DOHH2 (cell line): ENCODE measurements around the gene CTSH.

Experiments used
- H3F3A ChIP-seq: fragments of 200-600 bp; sonication (generic), shearing (Covaris generic); 2 replicates; pipeline ENCODE4 v1.6.0; 2016; ENCODE audit warnings: antibody characterized with exemption, mild to moderate bottlenecking; ENCODE audit not compliant: control insufficient read depth, insufficient read depth
- H3K27ac ChIP-seq: fragments of 200-600 bp; sonication (generic); 2 replicates; pipeline ENCODE4 v1.5.1; 2014; ENCODE audit warnings: low read depth, mild to moderate bottlenecking, low read length, moderate library complexity
- H3K27me3 ChIP-seq: fragments of 200-600 bp; sonication (generic); 2 replicates; pipeline ENCODE4 v1.6.1; 2014; ENCODE audit warnings: mild to moderate bottlenecking, low read length, mixed read lengths; ENCODE audit not compliant: control insufficient read depth
- H3K36me3 ChIP-seq: fragments of 200-600 bp; sonication (generic); 2 replicates; pipeline ENCODE4 v1.6.1; 2014; ENCODE audit warnings: mild to moderate bottlenecking, low read length, moderate library complexity, mixed read lengths; ENCODE audit not compliant: control insufficient read depth
- H3K4me1 ChIP-seq: fragments of 200-600 bp; sonication (generic); 2 replicates; pipeline ENCODE4 v1.6.1; 2014; ENCODE audit warnings: mild to moderate bottlenecking, low read length, mixed read lengths; ENCODE audit not compliant: control insufficient read depth
- H3K4me2 ChIP-seq: fragments of 200-600 bp; sonication (generic); 2 replicates; pipeline ENCODE4 v1.6.0; 2014; ENCODE audit warnings: mild to moderate bottlenecking, low read length, moderate library complexity
- H3K4me3 ChIP-seq: fragments of 200-600 bp; sonication (generic); 2 replicates; pipeline ENCODE4 v1.5.1; 2014; ENCODE audit warnings: mild to moderate bottlenecking, low read length, mixed read lengths
- H3K79me2 ChIP-seq: fragments of 200-600 bp; sonication (generic); 2 replicates; pipeline ENCODE4 v1.6.1; 2014; ENCODE audit warnings: mild to moderate bottlenecking, low read length, mixed read lengths; ENCODE audit not compliant: control insufficient read depth
- H3K9me2 ChIP-seq: fragments of 200-600 bp; sonication (generic); replicated peaks from 2 replicates; pipeline ENCODE4 v1.6.1; 2014; ENCODE audit warnings: mild to moderate bottlenecking, low read length, mixed read lengths; ENCODE audit not compliant: control insufficient read depth
- H3K9me3 ChIP-seq: fragments of 200-600 bp; sonication (generic); 2 replicates; pipeline ENCODE4 v1.6.1; 2014; ENCODE audit warnings: antibody characterized with exemption, low read length, mixed read lengths; ENCODE audit not compliant: control insufficient read depth, insufficient read depth
- H4K20me1 ChIP-seq: fragments of 200-600 bp; sonication (generic); 2 replicates; pipeline ENCODE4 v1.6.0; 2014; ENCODE audit warnings: low read depth, mild to moderate bottlenecking, antibody characterized with exemption, low read length, moderate library complexity; ENCODE audit not compliant: control insufficient read depth, insufficient read depth
- EZH2phosphoT487 ChIP-seq: fragments of 200-600 bp; sonication (generic); IDR thresholded peaks from 2 replicates; pipeline ENCODE4 v1.6.1; 2017; ENCODE audit warnings: borderline replicate concordance, mild to moderate bottlenecking, antibody characterized with exemption, low read length, moderate library complexity, mixed read lengths
- TF ChIP-seq, protein P1 (sequence below): fragments of 200-600 bp; sonication (generic); IDR thresholded peaks from one replicate; pipeline ENCODE4 v1.5.1; 2014; ENCODE audit warnings: antibody characterized with exemption, mild to moderate bottlenecking, low read depth, low read length; ENCODE audit not compliant: poor library complexity, severe bottlenecking

Gene CTSH

DNA sequence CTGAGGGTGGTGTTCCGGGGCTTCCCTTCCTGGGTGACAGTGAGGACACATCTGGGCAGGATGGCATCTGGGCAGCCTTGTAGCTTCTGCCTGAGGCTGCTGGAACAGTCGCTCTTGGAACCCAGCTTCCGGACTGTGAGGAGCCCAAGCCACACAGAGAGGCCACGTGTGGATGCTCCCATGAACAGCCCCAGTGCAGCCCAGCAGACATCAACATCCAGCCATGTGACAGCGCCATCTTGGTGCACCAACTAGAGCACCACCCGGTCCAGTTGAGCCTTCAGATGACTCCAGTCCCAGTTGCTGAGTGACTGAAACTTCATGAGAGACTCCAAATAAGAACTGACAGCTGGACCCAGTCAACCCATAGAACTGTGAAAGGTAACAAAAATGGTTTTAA, 15.5 kb upstream of the CTSH start:
- Histone ChIP-seq H3K4me3 (no peak overlapping the region), H3K27me3 (peaks cover 3% of the 10 kb centered on the region; the same call in 1 of the 2 replicates), H4K20me1 (no peaks in the 10 kb centered on the region), H3K4me1 (no peaks in the 10 kb centered on the region), H3F3A (no peaks in the 10 kb centered on the region), H3K36me3 (no peaks in the 10 kb centered on the region), H3K79me2 (no peaks in the 10 kb centered on the region), H3K4me2 (no peak overlapping the region), H3K9me2 (no peaks in the 10 kb centered on the region), H3K9me3 (no peaks in the 10 kb centered on the region), H3K27ac (no peak overlapping the region)
- no peak for TF ChIP-seq EZH2phosphoT487
- TF ChIP-seq, protein P1, sequence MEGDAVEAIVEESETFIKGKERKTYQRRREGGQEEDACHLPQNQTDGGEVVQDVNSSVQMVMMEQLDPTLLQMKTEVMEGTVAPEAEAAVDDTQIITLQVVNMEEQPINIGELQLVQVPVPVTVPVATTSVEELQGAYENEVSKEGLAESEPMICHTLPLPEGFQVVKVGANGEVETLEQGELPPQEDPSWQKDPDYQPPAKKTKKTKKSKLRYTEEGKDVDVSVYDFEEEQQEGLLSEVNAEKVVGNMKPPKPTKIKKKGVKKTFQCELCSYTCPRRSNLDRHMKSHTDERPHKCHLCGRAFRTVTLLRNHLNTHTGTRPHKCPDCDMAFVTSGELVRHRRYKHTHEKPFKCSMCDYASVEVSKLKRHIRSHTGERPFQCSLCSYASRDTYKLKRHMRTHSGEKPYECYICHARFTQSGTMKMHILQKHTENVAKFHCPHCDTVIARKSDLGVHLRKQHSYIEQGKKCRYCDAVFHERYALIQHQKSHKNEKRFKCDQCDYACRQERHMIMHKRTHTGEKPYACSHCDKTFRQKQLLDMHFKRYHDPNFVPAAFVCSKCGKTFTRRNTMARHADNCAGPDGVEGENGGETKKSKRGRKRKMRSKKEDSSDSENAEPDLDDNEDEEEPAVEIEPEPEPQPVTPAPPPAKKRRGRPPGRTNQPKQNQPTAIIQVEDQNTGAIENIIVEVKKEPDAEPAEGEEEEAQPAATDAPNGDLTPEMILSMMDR: no peak

DNA sequence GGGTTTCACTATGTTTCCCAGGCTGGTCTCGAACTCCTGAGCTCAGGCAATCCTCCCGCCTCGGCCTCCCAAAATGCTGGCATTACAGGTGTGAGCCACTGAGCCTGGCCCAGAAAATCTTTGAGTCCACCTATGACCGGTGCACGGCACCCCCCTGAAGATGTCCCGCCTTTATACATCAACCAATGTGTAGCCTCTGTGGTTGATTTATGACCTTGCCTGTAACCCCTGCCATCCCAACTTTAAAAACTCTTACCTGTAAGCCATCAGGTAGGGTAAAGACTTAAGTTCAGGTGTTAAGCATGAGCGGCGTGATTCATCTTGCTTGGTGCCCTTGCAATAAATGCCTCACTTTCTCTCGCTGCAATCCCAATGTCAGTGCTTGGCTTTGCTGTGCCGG, 14.5 kb upstream of the CTSH start:
- Histone ChIP-seq H3K9me3 (no peaks in the 10 kb centered on the region), H3K79me2 (no peaks in the 10 kb centered on the region), H3K4me3 (no peak overlapping the region), H3K9me2 (no peaks in the 10 kb centered on the region), H3K4me1 (no peaks in the 10 kb centered on the region), H3K27me3 (peaks cover 3% of the 10 kb centered on the region; the same call in 1 of the 2 replicates), H3K27ac (no peak overlapping the region), H4K20me1 (no peaks in the 10 kb centered on the region), H3K36me3 (no peaks in the 10 kb centered on the region), H3K4me2 (no peak overlapping the region), H3F3A (no peaks in the 10 kb centered on the region)
- TF ChIP-seq EZH2phosphoT487: no peak
- TF ChIP-seq, protein P1: no peak

DNA sequence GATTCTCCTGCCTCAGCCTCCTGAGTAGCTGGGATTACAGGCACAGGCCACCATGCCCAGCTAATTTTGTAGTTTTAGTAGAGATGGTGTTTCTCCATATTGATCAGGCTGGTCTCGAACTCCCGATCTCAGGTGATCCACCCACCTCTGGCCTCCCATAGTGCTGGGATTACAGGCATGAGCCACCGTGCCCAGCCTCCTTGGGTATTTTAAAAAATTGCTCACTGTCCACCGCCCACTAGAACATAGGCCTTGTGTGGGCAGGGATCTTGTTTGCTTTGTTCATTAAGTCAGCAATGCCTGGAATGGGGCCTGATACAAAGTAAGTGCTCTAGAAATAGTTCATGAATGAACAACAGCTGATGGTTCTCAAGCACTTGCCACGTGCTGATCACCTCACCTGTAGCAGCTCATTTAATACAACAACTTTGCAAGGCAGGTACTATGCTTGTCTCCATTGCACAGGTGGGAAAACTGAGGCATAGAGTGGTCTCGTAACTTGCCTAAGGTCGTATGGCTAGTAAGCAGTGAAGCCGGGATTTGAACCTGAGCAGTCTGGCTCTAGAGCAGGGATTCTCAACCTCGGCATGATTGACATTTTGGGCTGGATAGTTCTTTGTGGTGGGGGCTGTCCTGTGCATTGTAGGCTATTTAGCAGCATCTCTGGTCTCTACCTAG, 12.7 kb upstream of the CTSH start:
- no peaks in the 10 kb centered on the region for H3K9me3 ChIP-seq
- TF ChIP-seq, protein P1: no peak
- TF ChIP-seq EZH2phosphoT487: no peak

More for the DNA sequence above, 12.7 kb upstream of the CTSH start:
- no peaks in the 10 kb centered on the region for H4K20me1 ChIP-seq
- no peaks in the 10 kb centered on the region for H3K36me3 ChIP-seq
- no peak overlapping the region for H3K27ac ChIP-seq
- no peak overlapping the region for H3K4me2 ChIP-seq
- no peaks in the 10 kb centered on the region for H3K79me2 ChIP-seq
- H3F3A ChIP-seq: no peaks in the 10 kb centered on the region; the same call in 1 of the 2 replicates
- H3K4me3 ChIP-seq: no peak overlapping the region
- H3K4me1 ChIP-seq: no peaks in the 10 kb centered on the region
- peaks cover 3% of the 10 kb centered on the region; the same call in 1 of the 2 replicates for H3K27me3 ChIP-seq
- H3K9me2 ChIP-seq: no peaks in the 10 kb centered on the region
